HG02610 (cell line): ENCODE data around the gene PSMC4.
A peak's percentile ranks its signal among the peaks of the same experiment; 100 is the strongest.

Experiments used
- ATAC-seq: cut with Tn5 transposase; IDR thresholded peaks from one replicate; pipeline ENCODE4 v1.9.1; 2021; ENCODE audit warnings: mild to moderate bottlenecking, moderate library complexity; ENCODE audit not compliant: unreplicated experiment

The PSMC4 gene

GRCh38 chr19:39987167-39987566, 16.2 kb downstream of the PSMC4 start:
- ATAC-seq = no peak

- no peak for ATAC-seq
Measured at GRCh38 chr19:39987596-39987995, 16.6 kb downstream of the PSMC4 start.

GRCh38 chr19:39993605-39994004, 22.6 kb downstream of the PSMC4 start:
- ATAC-seq = no peak

- ATAC-seq = no peak
Measured at GRCh38 chr19:39994361-39994760, 23.4 kb downstream of the PSMC4 start.

DNA sequence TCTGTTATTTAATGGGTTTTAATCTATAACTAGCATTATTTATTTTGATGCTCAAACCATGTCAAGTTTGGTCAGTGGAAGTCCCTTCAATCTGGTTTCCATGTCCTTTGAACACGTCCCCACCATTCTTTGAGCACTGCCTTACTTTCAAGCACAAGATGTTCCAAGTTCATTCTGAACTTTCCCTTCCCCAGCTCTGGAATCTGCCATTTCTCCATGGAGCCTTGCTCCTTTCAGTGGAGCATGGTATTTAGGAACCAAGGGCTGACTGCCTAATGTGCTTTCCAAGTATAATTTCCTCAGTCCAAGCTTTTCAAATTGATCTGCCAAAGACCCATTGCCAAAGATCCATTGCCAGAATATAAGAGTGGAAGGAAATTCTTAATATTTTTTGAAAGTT, 24.8 kb downstream of the PSMC4 start:
- ATAC-seq = no peak

DNA sequence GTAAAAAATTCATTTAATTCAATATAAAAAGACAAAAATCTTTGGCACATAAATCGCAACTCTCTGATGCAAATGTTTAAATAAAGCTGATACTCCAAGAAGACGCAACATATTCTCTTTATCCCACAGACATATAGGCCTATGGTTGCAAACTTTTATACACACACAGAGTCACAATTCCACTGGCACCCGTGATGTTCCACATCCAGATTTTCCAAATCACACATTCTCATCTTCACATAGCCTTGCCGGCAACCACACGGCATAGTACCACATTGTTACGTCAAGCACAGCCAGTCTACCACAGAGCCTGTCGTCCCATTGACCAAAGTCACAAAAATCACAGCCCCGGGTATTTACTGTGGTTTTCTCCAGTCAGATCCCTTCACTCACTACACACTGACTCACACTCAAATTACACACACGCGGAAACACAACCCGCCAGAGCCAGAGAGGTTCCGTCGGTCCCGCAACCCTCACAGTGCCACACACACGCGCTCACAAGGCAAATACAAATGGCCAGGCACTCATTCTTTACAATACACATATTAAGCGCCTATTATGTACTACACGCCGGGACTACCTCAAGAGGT, 25.3 kb downstream of the PSMC4 start:
- ATAC-seq = peak; percentile 28

DNA sequence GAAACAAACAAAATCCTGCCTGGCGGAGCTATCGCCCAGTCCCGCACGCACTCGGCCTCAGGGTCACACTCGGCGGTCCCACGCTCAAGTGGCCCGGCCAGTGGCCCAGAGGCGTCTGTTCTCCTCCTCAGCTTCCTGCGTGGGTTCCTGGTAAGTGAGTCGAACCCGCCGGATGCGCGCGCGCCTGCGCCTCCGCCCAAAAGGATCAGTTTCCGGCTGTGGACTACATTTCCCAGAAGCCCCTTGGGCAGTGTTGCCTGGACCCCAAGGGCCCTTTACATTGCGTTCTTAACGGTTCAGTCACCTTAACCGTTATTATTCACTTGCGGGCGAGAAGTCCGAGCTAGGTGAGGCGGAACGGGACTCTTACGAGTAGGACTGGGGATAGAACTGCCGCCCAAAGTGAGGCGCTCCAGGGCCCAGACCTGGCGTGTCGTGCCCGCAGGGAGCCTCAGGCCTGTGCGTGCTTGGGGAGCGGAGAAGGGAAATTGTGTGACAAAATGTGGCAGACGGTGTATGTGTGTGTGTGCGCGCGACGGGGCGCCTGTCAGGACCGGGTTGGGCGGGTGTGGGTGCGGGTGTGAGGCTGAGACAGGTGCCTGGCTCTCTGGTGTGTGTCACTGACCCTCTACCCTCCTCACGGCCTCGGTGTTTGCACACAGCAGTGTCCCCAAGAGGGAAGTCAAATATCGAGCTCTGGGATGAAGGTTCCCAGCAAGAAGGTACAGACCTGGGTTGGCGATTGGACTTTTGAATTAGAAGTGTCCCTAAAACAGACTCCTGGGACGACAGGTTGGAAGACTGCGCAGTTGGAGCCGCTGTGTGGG, 26.1 kb downstream of the PSMC4 start, which contains the start of gene ZNF546:
TSS of gene ZNF546 (plus strand) at position 250 of the 827 bp plus-strand sequence. CDS start 1,267 bp downstream, outside the sequence.
- peak; percentile 75 for ATAC-seq

- ATAC-seq = no peak
Measured at GRCh38 chr19:39997638-39998216, 26.8 kb downstream of the PSMC4 start.

GRCh38 chr19:39998501-39998900, 27.5 kb downstream of the PSMC4 start:
- ATAC-seq = no peak

GRCh38 chr19:40005691-40006272, 34.8 kb downstream of the PSMC4 start:
- no peak for ATAC-seq

- no peak for ATAC-seq
Measured at GRCh38 chr19:40006273-40006691, 35.3 kb downstream of the PSMC4 start.

DNA sequence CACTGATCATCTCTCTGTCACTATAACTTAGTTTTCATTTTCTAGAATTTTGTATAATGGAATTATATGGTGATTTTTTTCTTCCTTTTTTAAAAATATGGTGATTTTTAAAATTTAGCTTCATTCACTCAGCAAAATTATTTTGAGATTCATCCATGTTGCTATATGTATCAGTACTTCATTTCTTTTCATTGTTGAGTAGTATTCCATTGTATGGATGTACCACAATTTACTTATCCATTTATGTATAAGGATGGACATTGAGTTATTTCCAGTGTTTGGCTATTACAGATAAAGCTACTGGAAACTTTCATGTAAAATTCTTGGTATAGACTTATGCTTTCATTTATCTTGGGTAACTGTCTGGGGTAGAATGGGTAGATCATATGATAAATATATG, 38.7 kb downstream of the PSMC4 start:
- ATAC-seq = no peak

GRCh38 chr19:40013991-40014390, 43.0 kb downstream of the PSMC4 start:
- no peak for ATAC-seq

GRCh38 chr19:40023969-40024368, 53.0 kb downstream of the PSMC4 start:
- ATAC-seq = no peak

DNA sequence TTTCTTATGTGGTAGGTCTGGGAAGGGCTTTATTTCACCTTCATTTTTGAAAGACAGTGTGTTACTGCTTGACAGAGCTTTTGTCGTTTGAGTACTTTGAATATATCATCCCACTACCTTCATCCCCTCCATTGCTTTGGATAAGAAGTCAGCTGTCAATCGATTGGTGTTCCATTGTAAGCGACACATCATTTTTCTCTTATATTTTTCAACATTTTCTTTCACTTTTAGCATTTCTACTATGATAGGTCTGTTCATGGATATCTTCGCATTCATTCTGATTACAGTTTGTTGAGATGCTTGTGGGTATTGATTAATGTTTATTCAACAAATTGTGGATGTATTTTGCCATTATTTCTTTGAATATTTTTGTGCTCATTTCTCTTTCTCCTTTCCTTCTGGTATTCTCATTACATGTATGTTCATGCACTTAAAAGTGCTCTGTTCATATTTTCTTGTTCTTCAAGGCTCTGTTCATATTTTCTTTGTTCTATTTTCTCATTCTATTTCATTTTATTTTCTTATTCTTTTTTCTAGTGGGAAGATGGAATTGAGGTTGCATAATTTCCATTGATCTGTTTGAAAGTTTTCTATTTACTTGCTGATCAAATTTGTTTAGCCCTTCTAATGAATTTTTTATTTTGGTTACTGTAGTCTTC, 55.1 kb downstream of the PSMC4 start:
- no peak for ATAC-seq

DNA sequence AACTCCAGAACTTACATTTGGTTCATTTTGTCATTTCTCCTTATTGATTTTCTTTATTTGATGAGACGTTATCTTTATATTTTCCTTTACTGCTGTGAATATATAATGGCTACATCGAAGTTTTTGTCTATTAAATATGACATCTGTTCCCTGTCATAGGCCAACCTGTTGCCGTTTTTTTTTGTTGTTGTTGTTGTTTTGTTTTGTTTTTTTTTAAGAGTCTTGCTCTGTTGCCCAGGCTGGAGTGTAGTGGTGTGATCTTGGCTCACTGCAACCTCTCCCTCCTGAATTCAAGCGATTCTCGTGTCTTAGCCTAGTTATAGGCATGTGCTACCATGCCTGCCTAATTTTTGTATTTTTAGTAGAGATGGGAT, 55.6 kb downstream of the PSMC4 start:
- ATAC-seq = no peak
